Endodermal cell (in vitro differentiated cells): Measurements from ENCODE around the gene THAP8. TPM values are rescaled to one million over a fixed set of nuclear protein-coding genes. Genes with fewer than 3 reads are reported as not detected.

Experiments used
- DNase-seq: peaks from one replicate; pipeline ENCODE4 v3.0.0-alpha.2; 2017
- H3K27ac ChIP-seq: 2 replicates; pipeline ENCODE4 v1.5.1; 2013; ENCODE audit warnings: mild to moderate bottlenecking, low read depth, low read length, moderate library complexity
- H3K27me3 ChIP-seq: 2 replicates; pipeline ENCODE4 v1.6.1; 2013; ENCODE audit warnings: mild to moderate bottlenecking, low read length, moderate library complexity; ENCODE audit not compliant: insufficient read depth, control insufficient read depth, poor library complexity, severe bottlenecking
- H3K36me3 ChIP-seq: 2 replicates; pipeline ENCODE4 v1.7.0; 2013; ENCODE audit warnings: mild to moderate bottlenecking, low read length, moderate library complexity; ENCODE audit not compliant: control insufficient read depth, insufficient read depth
- H3K4me1 ChIP-seq: one replicate; pipeline ENCODE4 v1.7.0; 2013; ENCODE audit warnings: low read length; ENCODE audit not compliant: control insufficient read depth, insufficient read depth
- H3K4me3 ChIP-seq: 2 replicates; pipeline ENCODE4 v1.5.1; 2013; ENCODE audit warnings: mild to moderate bottlenecking, low read length, moderate library complexity
- H3K9ac ChIP-seq: 2 replicates; pipeline ENCODE4 v1.6.1; 2013; ENCODE audit warnings: mild to moderate bottlenecking, low read length, moderate library complexity; ENCODE audit not compliant: poor library complexity, severe bottlenecking; ENCODE audit errors: extremely low read depth
- H3K9me3 ChIP-seq: 2 replicates; pipeline ENCODE4 v1.6.1; 2013; ENCODE audit warnings: mild to moderate bottlenecking, low read length, moderate library complexity; ENCODE audit not compliant: control insufficient read depth
- H3K27ac Mint-ChIP-seq: 2 replicates; pipeline ENCODE4 v1.8.0; 2020; ENCODE audit warnings: mixed read lengths
- H3K27me3 Mint-ChIP-seq: 2 replicates; pipeline ENCODE4 v1.8.0; 2021; ENCODE audit warnings: mild to moderate bottlenecking, mixed read lengths; ENCODE audit not compliant: insufficient read depth
- H3K36me3 Mint-ChIP-seq: 2 replicates; pipeline ENCODE4 v1.8.0; 2020; ENCODE audit warnings: low read depth, mixed read lengths
- H3K4me1 Mint-ChIP-seq: 2 replicates; pipeline ENCODE4 v1.8.0; 2020; ENCODE audit warnings: mixed read lengths
- H3K4me3 Mint-ChIP-seq: 2 replicates; pipeline ENCODE4 v1.8.0; 2020; ENCODE audit warnings: mild to moderate bottlenecking, moderate library complexity, mixed read lengths
- H3K9me3 Mint-ChIP-seq: 2 replicates; pipeline ENCODE4 v1.8.0; 2020; ENCODE audit warnings: mild to moderate bottlenecking, mixed read lengths
- CTCF ChIP-seq: fragments of 200-600 bp; sonication (generic); conservative IDR thresholded peaks from 2 replicates; pipeline ENCODE4 v1.5.0; 2021; ENCODE audit warnings: antibody characterized with exemption, mild to moderate bottlenecking
- WGBS, 2 experiments: methylation state at CpG; one replicate each; pipeline versions ENCODE4 v1.1.5 to v1.1.7; 2013; ENCODE audit warnings: missing lambda C conversion rate in 2 of 2, mixed read lengths in 1 of 2; ENCODE audit not compliant: insufficient coverage in 1 of 2, insufficient read length in 1 of 2; 5-methylcytosine and 5-hydroxymethylcytosine counted together
- total RNA-seq, 2 donors: library from RNA; stranded (reverse); fragmentation: NEBNext Ultra II Directional in 1 of 2; extraction: Animal tissue kit (Norgen Biotek cat#: 25700) in 1 of 2; gene quantifications; 2 replicates in 1 of 2; 3 replicates in 1 of 2; pipeline ENCODE4 v1.2.1, GENCODE V29; 2021

THAP8 gene
- total RNA-seq, 2 donors from 2014 or later: 6.7 to 8.9 TPM

DNA sequence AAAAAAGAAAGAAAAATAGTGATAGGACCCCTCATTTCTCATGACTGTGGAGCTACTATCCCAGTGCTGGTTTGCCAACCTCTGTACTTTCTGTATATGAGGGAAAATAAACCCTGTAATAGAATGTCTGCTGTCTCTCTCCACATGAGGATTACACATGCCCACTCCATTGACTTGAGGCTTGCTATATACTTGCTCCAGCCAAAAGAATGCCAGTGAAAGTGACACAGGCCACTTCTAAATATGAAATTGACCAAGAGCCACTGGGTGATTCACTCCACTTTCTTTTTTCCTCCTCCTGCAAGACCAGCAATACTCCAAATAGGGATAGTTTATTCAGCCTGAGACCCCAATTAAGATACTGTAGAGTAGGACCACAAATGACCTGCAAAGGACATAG lies 6.2 kb downstream of the THAP8 start:
- Mint-ChIP-seq H3K4me1 (peaks cover 9% of the 10 kb centered on the region), H3K4me3 (no peak overlapping the region), H3K27me3 (no peaks in the 10 kb centered on the region), H3K27ac (no peak overlapping the region), H3K9me3 (no peaks in the 10 kb centered on the region), H3K36me3 (peaks cover 16% of the 10 kb centered on the region)
- Histone ChIP-seq H3K4me1 (no peaks in the 10 kb centered on the region), H3K27ac (no peak overlapping the region), H3K27me3 (no peaks in the 10 kb centered on the region), H3K9me3 (no peaks in the 10 kb centered on the region), H3K9ac (no peak overlapping the region), H3K36me3 (no peaks in the 10 kb centered on the region), H3K4me3 (no peak overlapping the region)
- TF ChIP-seq CTCF: no peak
- DNase-seq: no peak

DNA sequence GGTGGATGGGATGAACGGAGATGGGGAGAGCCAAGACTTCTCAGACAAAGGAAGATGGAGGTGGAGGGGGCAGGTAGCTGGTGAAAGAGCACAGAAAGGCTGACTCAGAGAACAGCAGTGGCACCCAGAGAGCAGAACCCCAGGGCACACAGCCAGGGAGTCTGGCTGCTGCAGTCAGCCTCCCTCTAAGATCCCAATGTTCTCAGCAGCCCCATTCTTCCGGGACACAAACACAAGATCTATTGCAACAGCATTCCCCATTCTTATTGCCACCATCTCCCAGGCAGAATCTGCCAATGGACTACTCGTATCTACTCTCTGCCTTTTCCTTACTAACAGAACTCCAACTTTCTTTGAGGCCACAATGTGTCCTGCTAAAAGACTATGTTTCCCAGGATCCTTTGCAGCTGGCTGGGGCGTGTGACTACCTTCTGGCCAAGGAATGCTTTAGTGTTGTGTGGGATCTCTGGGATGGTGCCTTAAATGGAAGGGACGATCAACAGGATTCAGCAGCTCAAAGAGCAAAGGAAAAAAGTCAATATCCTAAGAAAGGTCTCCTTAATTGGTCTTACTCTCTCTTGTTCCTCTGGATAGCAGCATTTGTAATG lies 7.5 kb downstream of the THAP8 start:
- no peaks in the 10 kb centered on the region for H3K27me3 Mint-ChIP-seq
- H3K27ac Mint-ChIP-seq: no peak overlapping the region
- no peak overlapping the region for H3K9ac ChIP-seq
- H3K4me1 ChIP-seq: no peaks in the 10 kb centered on the region
- no peaks in the 10 kb centered on the region for H3K36me3 ChIP-seq
- H3K4me1 Mint-ChIP-seq: peaks cover 6% of the 10 kb centered on the region
- no peak overlapping the region for H3K27ac ChIP-seq
- no peaks in the 10 kb centered on the region for H3K9me3 ChIP-seq
- DNase-seq: no peak
- no peak overlapping the region for H3K4me3 ChIP-seq
- peaks cover 17% of the 10 kb centered on the region for H3K36me3 Mint-ChIP-seq
- no peaks in the 10 kb centered on the region for H3K9me3 Mint-ChIP-seq
- TF ChIP-seq CTCF: no peak
- H3K27me3 ChIP-seq: no peaks in the 10 kb centered on the region
- 94 to 95% methylated on average over 3 to 5 of the region's 5 CpGs for WGBS, 2 experiments
- H3K4me3 Mint-ChIP-seq: no peak overlapping the region

DNA sequence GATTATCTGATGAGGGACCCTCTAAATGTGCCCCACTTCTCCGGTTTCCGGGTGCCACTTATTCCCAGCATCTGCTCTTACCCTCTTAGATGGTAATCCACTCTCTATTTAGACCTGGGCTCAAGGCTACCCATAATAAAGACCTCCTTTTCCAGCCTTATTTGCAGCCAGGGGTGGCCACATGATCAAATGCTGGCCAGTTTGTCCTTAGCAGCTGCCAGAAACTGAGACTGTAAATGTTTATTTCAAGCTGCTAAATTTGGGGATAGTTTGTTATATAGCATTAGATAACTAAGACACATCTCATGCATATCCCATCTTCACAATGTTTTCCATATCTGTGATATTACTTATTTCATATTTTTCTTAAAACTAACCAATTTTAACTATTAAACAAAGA lies 10.1 kb downstream of the THAP8 start:
- H3K27ac ChIP-seq: no peak overlapping the region
- H3K27ac Mint-ChIP-seq: no peak overlapping the region
- H3K9ac ChIP-seq: no peak overlapping the region
- H3K4me1 Mint-ChIP-seq: no peaks in the 10 kb centered on the region
- no peak overlapping the region for H3K4me3 ChIP-seq
- no peaks in the 10 kb centered on the region for H3K27me3 Mint-ChIP-seq
- no peaks in the 10 kb centered on the region for H3K4me1 ChIP-seq
- no peaks in the 10 kb centered on the region for H3K9me3 Mint-ChIP-seq
- H3K4me3 Mint-ChIP-seq: no peak overlapping the region
- no peaks in the 10 kb centered on the region for H3K27me3 ChIP-seq
- no peak for DNase-seq
- 100% methylated on average over 2 of the region's 2 CpGs; no CpG with 5 or more reads in 1 of the 2 experiments for WGBS, 2 experiments
- no peak for TF ChIP-seq CTCF
- H3K36me3 ChIP-seq: no peaks in the 10 kb centered on the region
- no peaks in the 10 kb centered on the region for H3K9me3 ChIP-seq
- peaks cover 20% of the 10 kb centered on the region for H3K36me3 Mint-ChIP-seq
